GM21529 (cell line): Measurements from ENCODE around the gene NUCKS1.

ENCODE experiments used
- ATAC-seq: cut with Tn5 transposase; IDR thresholded peaks from one replicate; pipeline ENCODE4 v1.9.1; 2021; ENCODE audit not compliant: unreplicated experiment

NUCKS1 gene

GRCh38 chr1:205670611-205671430, 79.2 kb downstream of the NUCKS1 start:
- no peak for ATAC-seq

DNA sequence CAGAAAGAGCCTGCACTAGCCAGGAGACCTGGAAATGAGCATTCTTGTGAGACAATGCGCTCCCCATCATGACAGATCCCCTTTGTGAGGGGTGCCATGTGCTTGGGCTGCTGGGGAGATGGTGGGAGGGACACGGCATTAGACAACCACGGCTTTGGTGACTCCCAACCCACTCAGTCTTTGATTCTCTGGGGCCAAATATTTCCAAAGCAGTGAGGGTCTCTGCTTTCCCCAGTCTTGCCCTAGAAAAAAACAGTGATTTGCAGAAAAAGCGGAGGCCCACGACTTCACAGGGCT, 79.9 kb downstream of the NUCKS1 start:
- no peak for ATAC-seq

DNA sequence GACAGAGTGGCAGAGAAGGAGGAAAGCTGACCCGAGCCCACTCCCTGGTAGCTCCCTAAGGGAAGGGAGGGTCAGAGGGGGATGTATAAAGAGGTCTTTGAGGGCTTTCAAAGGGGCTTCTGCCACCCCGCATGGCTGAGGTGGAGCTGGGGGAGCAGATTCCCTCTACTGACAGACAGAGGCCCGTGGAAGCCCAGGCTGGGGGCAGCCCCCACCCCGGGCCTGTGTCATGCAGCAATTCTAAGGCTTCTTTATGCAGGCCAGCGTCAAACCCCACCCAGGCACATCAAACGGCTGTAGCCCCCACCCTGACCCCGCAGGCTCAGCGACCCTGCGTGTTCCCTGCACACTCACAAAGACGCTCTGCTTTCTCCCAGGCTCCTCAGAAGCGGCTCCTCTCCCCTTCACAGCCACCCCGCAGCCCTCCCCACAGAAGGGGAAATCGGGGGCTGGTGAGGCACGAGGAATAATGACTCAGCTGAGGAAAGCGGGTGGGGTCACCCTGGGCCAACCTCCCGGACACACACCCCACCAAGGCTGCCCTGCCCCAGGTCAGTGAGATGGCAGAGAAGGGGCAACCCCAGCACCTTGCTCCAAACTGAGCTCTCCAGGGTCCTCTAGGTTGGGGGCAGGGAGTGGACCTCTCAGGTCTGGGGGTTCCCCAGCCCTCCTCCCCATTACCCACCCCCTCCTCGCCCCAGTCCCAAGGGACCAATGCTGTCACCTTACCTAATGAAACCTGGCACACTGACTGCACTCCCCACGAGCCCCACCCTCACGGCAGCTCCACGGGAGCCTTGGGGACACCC, 80.4 kb downstream of the NUCKS1 start:
- peak; percentile 37 for ATAC-seq

DNA sequence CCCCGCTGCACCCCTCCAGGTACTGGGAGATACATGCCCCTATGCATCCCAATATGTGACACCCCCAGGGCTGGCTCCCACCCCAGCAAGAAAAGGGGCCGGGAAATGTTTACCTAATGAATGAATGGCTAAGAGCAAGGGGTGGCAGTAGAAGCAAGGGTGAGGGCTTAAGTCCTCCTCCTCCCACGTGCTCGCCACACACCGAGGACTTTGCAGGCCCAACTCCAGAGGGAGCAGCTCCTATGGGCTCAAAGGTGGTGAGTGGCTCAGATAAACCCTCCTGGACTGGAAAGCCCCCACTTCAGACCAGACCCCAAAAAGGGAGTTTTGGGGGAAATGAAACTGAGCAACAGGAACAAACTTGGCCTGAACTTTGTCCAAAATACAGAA, 81.0 kb downstream of the NUCKS1 start:
- ATAC-seq, result peak; percentile 31

- no peak for ATAC-seq
These were observed 81.9 kb downstream of the NUCKS1 start for GRCh38 chr1:205667909-205668643.

DNA sequence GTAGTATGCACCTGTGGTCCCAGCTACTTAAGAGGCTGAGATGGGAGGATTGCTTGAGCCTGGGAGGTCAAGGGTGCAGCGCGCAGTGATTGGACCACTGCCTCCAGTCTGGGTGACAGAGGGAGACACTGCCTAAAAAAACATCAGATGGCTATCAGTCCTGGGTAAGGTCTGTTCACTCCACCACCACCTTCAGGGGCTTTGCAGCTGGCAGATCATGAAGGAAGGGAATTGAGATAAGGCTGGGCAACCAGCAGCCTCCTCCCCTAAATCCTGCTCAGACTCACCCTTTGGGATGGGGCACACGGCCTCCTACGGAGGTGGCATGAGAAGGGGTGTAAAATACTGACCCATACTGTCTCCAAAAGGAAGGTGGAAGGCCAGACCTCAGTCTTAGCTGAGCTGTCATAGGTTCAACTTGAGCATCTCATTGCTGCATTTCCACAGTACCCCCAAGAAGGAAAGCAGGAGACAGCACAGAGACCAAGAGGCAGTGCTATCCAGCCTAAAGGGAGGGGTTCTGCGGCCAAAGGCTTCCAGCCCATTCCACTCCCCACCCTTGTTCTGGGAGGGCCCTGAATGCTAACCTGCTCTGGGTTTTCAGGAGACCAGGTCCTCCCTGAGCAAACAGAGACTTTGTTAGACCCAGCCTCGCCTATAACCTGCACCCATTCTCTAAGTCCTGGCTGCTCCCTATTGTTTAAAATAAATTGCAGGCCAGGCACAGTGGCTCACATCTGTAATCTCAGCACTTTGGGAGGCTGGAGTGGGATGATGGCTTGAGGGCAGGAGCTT, 83.4 kb downstream of the NUCKS1 start:
- no peak for ATAC-seq

DNA sequence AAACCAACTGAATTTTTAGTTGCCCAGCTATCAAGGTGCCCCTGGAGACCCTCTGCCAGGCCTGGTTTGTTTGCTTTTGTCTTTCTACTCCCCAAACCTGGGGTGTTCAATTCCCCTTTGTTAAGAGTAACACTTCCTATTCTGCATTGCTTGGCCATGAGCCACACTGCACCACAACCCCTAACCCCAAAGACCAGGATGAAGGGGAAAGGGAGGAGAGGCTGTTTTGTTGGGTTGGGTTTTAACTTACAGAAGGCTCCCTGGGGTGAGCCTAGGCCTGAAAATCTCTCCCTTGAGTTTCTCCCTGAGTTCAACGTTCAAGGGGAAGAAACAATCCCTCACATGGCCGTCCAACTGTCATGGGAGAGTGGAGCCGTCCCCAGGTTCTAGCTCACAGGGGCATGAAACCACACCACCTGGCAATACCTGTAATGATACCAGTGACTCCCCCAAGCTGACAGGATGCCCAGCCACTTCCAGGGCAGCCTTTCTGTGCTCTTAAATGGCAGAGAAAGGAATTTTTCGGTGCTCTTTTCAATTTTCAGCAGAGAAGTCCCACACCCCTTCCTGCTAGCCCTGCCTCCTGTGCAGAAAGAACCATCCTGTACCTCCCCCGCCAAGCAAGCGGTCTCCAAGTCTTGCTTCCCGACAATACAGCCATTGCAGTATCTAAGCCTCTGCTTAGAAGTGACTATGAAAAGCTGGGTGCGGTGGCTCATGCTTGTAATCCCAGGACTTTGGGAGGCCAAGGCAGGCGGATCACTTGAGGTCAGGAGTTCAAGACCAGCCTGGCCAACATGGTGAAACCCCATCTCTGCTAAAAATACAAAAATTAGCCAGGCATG, 84.6 kb downstream of the NUCKS1 start:
- ATAC-seq, result no peak

DNA sequence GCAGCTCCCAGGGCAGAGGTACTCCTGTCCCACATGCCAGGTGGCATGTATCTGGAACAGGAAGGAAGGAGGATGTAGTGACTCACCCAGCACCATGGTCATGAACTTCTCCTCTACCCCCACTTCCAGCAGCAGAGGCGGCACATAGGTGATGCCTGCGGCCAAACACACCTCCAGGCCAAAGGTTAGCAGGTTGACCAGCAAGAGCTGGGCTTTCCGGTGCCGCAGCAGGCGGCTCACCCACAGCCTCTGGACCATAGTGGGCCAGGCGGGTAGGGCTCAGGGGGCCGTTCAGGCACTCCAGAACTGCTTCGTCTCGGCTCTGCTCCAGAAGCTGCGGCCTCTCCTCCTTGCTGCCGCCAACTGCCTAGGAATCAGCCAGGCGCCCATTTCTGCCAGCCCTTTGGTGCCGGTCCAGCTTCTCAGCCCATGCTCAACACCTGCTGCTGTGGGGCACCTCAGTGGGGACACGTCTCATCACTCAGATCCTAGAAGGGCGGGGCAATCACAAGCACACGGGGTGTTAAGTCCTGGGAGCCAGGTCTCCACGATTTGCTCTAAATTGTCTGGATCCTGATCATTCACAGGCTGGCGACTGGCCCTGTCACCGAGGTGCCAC, 85.5 kb downstream of the NUCKS1 start:
- no peak for ATAC-seq

GRCh38 chr1:205663286-205663936, 86.6 kb downstream of the NUCKS1 start:
- no peak for ATAC-seq
